DND-41 (cell line): ENCODE measurements around the gene HLA-DOA.
A peak's percentile ranks its signal among the peaks of the same experiment; 100 is the strongest.

Experiments
- ATAC-seq: fragments of 200-7000 bp; cut with Tn5 transposase; 3 replicates; pipeline ENCODE4 v1.9.1; 2021; ENCODE audit warnings: low read depth; ENCODE audit not compliant: insufficient read depth
- DNase-seq: peaks from one replicate; pipeline ENCODE4 v3.0.0-alpha.2; 2020
- H2AFZ ChIP-seq: 2 replicates; pipeline ENCODE4 v1.6.0; 2012; ENCODE audit warnings: low read depth, low read length
- H3K27ac ChIP-seq: 2 replicates; pipeline ENCODE4 v1.5.1; 2012; ENCODE audit warnings: low read length, inconsistent platforms
- H3K27me3 ChIP-seq: fragments of 200-600 bp; sonication (generic); 2 replicates; pipeline ENCODE4 v1.6.0; 2012; ENCODE audit warnings: low read length, mild to moderate bottlenecking, inconsistent platforms; ENCODE audit not compliant: insufficient read depth, poor library complexity
- H3K36me3 ChIP-seq: 2 replicates; pipeline ENCODE4 v1.5.1; 2012; ENCODE audit warnings: low read length, inconsistent platforms; ENCODE audit not compliant: insufficient read depth
- H3K4me1 ChIP-seq: 2 replicates; pipeline ENCODE4 v1.5.1; 2012; ENCODE audit warnings: mild to moderate bottlenecking, low read length; ENCODE audit not compliant: insufficient read depth
- H3K4me2 ChIP-seq: 2 replicates; pipeline ENCODE4 v1.6.0; 2012; ENCODE audit warnings: mild to moderate bottlenecking, moderate library complexity, low read length, inconsistent platforms; ENCODE audit not compliant: insufficient read depth
- H3K4me3 ChIP-seq, 2 experiments: fragments of 200-600 bp in 1 of 2; shearing (Covaris generic) in 1 of 2; 2 replicates each; pipeline ENCODE4 v1.5.1; 2012 to 2016; ENCODE audit warnings: inconsistent platforms in 2 of 2, low read length in 2 of 2, mild to moderate bottlenecking in 2 of 2, low read depth in 1 of 2, moderate library complexity in 1 of 2
- H3K79me2 ChIP-seq: 2 replicates; pipeline ENCODE4 v1.6.0; 2012; ENCODE audit warnings: low read length, inconsistent platforms; ENCODE audit not compliant: insufficient read depth
- H3K9ac ChIP-seq: 2 replicates; pipeline ENCODE4 v1.6.0; 2012; ENCODE audit warnings: low read depth, mild to moderate bottlenecking, inconsistent platforms, low read length, moderate library complexity
- H3K9me3 ChIP-seq: 2 replicates; pipeline ENCODE4 v1.5.1; 2012; ENCODE audit warnings: low read length, moderate library complexity, mild to moderate bottlenecking, inconsistent platforms; ENCODE audit not compliant: insufficient read depth, severe bottlenecking
- H4K20me1 ChIP-seq: 2 replicates; pipeline ENCODE4 v1.6.0; 2012; ENCODE audit warnings: low read length; ENCODE audit not compliant: insufficient read depth
- EZH2 ChIP-seq: IDR thresholded peaks from 3 replicates; pipeline ENCODE4 v1.6.1; 2012; ENCODE audit warnings: borderline replicate concordance, low read depth, mild to moderate bottlenecking, moderate library complexity, low read length, inconsistent platforms; ENCODE audit not compliant: severe bottlenecking
- TF ChIP-seq, protein P1 (sequence below): IDR thresholded peaks from 2 replicates; pipeline ENCODE4 v1.5.1; 2012; ENCODE audit warnings: borderline replicate concordance, low read length, moderate library complexity, mild to moderate bottlenecking; ENCODE audit not compliant: poor library complexity, severe bottlenecking; ENCODE audit errors: extremely low read depth

The HLA-DOA gene

DNA sequence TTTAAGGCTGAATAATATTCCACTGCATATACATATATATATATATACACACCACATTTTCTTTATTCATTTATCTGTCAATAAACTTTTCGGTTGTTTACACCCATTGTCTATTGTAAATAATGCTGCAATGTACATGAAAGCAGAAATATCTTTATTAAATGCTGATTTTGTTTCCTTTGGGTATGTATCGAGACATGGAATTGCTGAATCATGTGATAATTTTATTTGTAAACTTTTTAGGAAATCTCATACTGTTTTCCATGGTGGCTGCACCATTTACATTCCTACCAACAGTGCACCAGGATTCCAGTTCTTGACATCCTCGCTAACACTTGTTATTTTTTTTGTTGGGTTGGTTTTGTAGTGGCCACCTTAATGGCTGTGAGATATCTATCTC lies 14.1 kb upstream of the HLA-DOA start:
- Histone ChIP-seq H3K79me2 (no peaks in the 10 kb centered on the region), H3K36me3 (no peaks in the 10 kb centered on the region), H4K20me1 (no peaks in the 10 kb centered on the region; the same call in 1 of the 2 replicates), H2AFZ (no peak overlapping the region), H3K4me1 (peaks cover 6% of the 10 kb centered on the region; the same call in 1 of the 2 replicates), H3K4me2 (no peak overlapping the region), H3K4me3 (no peak overlapping the region), H3K9me3 (no peaks in the 10 kb centered on the region), H3K27me3 (peaks cover 36% of the 10 kb centered on the region), H3K27ac (no peak overlapping the region), H3K9ac (no peak overlapping the region)
- no peak for DNase-seq
- no peak for ATAC-seq
- no peak for TF ChIP-seq EZH2
- TF ChIP-seq, protein P1, sequence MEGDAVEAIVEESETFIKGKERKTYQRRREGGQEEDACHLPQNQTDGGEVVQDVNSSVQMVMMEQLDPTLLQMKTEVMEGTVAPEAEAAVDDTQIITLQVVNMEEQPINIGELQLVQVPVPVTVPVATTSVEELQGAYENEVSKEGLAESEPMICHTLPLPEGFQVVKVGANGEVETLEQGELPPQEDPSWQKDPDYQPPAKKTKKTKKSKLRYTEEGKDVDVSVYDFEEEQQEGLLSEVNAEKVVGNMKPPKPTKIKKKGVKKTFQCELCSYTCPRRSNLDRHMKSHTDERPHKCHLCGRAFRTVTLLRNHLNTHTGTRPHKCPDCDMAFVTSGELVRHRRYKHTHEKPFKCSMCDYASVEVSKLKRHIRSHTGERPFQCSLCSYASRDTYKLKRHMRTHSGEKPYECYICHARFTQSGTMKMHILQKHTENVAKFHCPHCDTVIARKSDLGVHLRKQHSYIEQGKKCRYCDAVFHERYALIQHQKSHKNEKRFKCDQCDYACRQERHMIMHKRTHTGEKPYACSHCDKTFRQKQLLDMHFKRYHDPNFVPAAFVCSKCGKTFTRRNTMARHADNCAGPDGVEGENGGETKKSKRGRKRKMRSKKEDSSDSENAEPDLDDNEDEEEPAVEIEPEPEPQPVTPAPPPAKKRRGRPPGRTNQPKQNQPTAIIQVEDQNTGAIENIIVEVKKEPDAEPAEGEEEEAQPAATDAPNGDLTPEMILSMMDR = no peak

DNA sequence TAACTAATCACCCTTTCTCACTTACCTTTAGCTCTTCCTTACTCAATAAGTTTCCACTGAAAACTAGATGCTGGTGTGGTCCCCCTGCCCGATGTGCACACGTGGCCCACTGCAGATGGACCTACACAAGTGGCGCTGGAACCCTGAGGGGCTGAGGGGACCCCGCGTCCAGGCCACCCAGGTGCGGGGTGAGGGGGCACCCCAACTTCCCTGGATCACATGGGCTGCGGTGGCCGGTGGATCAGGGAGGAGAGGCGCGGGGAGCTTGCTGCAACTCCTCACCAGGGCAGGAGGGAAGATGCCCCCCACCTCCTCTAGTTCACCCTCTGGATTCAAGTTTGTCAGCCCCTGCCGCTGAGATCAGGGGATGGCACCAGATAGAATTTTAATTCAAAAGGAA lies 12.5 kb upstream of the HLA-DOA start:
- DNase-seq = no peak
- Histone ChIP-seq H3K4me2 (no peak overlapping the region), H3K27me3 (peaks cover 49% of the 10 kb centered on the region), H3K36me3 (no peaks in the 10 kb centered on the region), H3K4me3 (no peak overlapping the region), H3K9ac (no peak overlapping the region), H3K4me1 (peaks cover 6% of the 10 kb centered on the region; the same call in 1 of the 2 replicates), H3K27ac (no peak overlapping the region), H4K20me1 (no peaks in the 10 kb centered on the region; the same call in 1 of the 2 replicates), H3K79me2 (no peaks in the 10 kb centered on the region), H3K9me3 (no peaks in the 10 kb centered on the region), H2AFZ (no peak overlapping the region)
- no peak for ATAC-seq
- no peak for TF ChIP-seq EZH2
- TF ChIP-seq, protein P1 = no peak

DNA sequence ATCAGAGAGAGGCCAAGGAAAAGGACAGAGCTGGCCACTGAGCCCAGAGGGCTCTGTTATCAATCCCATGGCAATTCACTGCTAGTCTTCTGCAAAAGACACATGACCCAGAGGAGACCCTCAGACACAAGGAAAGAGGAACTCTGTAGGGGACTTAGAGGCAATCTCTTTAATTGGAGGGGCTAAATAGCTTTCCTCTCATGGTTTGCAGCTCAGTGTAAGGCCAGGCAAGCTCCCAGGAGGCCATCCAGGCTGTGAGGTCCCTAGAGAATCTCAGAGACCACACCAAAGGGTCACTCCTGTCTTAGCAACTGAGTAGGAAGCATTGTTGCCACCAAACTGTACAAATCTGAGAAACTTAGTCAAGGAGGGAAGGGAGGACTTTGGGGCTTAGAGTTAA lies 10.0 kb upstream of the HLA-DOA start:
- H3K36me3 ChIP-seq = no peaks in the 10 kb centered on the region
- H3K79me2 ChIP-seq = no peaks in the 10 kb centered on the region
- H3K4me2 ChIP-seq = peak overlapping the region; percentile 50; the same call in 1 of the 2 replicates
- peaks cover 55% of the 10 kb centered on the region for H3K27me3 ChIP-seq
- no peak for DNase-seq
- H2AFZ ChIP-seq = no peak overlapping the region
- H3K9me3 ChIP-seq = no peaks in the 10 kb centered on the region
- H4K20me1 ChIP-seq = no peaks in the 10 kb centered on the region; the same call in 1 of the 2 replicates
- no peak overlapping the region for H3K27ac ChIP-seq
- no peak overlapping the region for H3K4me3 ChIP-seq
- H3K4me1 ChIP-seq = peaks cover 6% of the 10 kb centered on the region; the same call in 1 of the 2 replicates
- no peak for TF ChIP-seq EZH2
- TF ChIP-seq, protein P1 = no peak
- ATAC-seq = no peak
- no peak overlapping the region for H3K9ac ChIP-seq

DNA sequence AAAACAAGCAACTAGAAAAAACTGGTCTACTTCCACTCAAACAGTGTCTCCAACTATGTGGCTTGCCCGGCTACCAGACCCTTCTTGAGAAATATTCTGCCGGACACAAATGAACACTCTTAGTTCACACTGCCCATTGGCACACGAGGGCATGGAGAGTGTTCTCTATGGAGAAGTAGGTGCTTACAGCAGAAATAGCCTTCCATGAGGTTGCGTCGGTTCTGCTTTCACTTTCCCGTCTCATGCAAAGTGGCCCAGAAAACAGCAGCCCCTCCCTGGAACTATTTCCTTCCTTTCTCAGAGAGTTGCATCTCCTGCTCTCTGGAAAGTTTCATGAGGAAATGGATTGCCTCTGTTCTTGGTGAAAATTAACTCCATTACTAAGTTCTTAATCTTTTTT lies 9.5 kb upstream of the HLA-DOA start:
- DNase-seq = peak; percentile 26

More for the DNA sequence above, 9.5 kb upstream of the HLA-DOA start:
- H3K79me2 ChIP-seq = no peaks in the 10 kb centered on the region
- no peak overlapping the region for H3K9ac ChIP-seq
- H3K9me3 ChIP-seq = no peaks in the 10 kb centered on the region
- TF ChIP-seq EZH2 = no peak
- TF ChIP-seq, protein P1 = no peak
- ATAC-seq = peak; percentile 75
- H3K36me3 ChIP-seq = no peaks in the 10 kb centered on the region
- H3K27ac ChIP-seq = no peak overlapping the region
- no peaks in the 10 kb centered on the region; the same call in 1 of the 2 replicates for H4K20me1 ChIP-seq
- H2AFZ ChIP-seq = no peak overlapping the region
- peaks cover 55% of the 10 kb centered on the region for H3K27me3 ChIP-seq
- peaks cover 6% of the 10 kb centered on the region; the same call in 1 of the 2 replicates for H3K4me1 ChIP-seq
- H3K4me2 ChIP-seq = peak overlapping the region; percentile 50; the same call in 1 of the 2 replicates
- no peak overlapping the region for H3K4me3 ChIP-seq
